Inflammatory macrophage treated with lipopolysaccharide for 1 hour (primary cell): ENCODE data around the gene GMNN.
"Not testable (repeated sequence)": the region's sequence is repeated elsewhere in the genome, so short reads cannot be mapped to it uniquely, and the experiment has no call there.

Experiments
- DNase-seq, 2 donors: peaks; one replicate each; pipeline ENCODE4 v3.0.0-alpha.2; 2020 to 2022

GMNN gene

DNA sequence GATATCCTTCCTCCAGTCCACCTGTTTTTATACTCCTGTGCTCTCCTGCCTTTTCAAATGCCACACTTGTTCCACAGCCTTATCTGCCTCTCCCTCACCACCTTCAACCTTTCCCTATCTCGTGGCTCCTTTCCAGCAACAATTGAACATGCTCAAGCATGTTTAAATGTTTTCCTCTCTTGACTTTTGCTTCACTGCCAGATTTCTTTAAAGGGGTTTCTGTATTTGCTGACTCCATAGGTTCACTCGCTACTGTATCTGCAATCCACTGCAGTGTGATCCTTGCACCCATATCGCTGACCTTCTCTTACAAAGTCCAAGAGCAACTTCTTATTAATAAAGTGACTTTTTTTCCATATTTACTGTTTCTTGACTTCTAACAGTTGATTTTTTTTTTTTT is 11.2 kb upstream of the GMNN start:
- DNase-seq: no peak

DNA sequence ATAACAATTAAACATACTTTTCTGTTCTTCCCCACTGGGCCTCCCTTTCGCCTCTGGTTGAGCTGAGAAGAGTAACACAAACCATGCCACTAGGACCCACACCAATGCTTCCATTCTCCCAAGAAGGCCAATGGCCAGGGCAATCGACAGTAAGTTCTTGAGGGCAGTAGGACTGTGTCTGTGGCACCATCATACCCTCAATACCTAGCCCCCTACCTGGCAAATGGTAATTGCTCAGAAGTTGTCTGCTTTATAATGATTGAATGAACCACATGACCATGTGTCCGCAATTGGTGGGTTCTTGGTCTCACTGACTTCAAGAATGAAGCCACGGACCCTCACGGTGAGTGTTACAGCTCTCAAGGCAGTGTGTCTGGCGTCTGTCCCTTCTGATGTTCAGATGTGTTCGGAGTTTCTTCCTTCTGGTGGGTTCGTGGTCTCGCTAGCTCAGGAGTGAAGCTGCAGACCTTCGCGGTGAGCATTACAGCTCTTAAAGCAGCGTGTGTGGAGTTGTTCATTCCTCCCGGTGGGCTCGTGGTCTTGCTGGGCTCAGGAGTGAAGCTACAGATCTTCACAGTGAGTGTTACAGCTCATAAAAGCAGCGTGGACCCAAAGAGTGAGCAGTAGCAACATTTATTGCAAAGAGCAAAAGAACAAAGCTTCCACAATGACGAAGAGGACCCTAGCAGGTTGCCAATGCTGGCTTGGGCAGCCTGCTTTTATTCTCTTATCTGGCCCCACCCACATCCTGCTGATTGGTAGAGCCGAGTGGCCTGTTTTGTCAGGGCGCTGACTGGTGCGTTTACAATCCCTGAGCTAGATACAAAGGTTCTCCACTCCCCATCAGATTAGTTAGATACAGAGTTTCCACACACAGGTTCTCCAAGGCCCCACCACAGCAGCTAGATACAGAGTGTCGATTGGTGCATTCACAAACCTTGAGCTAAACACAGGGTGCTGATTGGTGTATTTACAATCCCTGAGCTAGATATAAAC is 9.6 kb upstream of the GMNN start:
- DNase-seq: not testable (repeated sequence)

DNA sequence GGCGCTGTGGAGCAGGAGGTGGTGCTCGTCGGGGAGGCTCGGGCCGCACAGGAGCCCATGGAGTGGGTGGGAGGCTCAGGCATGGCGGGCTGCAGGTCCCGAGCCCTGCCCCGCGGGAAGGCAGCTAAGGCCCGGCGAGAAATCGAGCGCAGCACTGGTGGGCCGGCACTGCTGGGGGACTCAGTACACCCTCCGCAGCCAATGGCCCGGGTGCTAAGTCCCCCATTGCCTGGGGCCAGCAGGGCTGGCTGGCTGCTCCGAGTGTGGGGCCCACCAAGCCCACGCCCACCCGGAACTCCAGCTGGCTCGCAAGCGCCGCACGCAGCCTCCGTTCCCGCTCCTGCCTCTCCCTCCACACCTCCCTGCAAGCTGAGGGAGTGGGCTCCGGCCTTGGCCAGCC is 8.8 kb upstream of the GMNN start:
- DNase-seq: not testable (repeated sequence)

DNA sequence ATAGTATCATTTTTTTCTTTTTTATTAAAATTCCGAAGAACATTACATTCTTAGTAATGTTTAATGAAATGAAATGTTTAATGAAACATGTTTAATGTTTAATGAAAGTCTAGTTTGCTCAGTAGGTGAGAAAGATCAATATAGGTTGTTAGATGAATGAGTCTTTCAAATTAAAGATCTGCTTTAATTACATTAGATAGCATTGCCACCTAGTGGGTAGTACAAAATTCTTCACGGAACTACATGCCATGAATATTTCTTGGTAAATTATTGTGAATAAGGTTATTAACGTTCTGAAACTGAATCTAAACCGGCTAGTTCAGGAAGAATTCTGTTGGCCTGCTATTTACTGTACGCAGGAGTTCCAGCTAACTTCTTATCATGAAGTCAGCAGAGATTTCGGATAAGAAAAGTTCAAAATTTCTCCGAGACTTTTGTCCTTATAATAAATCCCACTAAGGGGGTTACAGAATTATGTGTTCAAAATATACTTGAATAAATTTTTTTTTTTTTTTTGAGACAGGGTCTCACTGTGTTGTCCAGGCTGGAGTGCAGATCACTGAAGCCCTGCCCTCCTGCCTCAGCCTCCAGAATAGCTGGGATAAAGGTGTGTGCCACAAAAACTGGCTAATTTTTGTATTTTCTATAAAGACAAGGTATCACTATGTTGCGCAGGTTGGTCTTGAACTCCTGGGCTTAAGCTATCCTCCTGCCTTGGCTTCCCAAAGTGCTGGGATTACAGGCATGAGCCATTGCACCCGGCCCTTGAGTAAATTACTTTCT is 7.9 kb upstream of the GMNN start:
- DNase-seq: peak; percentile 57 to 73

DNA sequence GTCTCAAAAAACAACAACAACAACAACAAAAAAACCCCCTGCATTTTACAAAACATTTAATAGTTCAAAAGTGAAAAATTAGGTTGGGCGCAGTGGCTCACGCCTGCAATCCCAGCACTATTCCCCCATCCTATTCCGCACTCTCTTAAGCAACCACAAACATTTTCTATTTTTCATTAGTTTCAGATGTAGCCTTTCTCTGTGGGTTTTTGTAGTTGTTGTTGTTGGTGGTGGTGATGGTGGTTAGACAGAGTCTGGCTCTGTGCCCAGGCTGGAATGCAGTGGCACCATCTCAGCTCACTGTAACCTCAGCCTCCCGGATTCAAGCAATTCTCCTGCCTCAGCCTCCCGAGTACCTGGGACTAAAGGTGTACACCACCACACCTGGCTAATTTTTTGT is 6.4 kb upstream of the GMNN start:
- DNase-seq: no peak

DNA sequence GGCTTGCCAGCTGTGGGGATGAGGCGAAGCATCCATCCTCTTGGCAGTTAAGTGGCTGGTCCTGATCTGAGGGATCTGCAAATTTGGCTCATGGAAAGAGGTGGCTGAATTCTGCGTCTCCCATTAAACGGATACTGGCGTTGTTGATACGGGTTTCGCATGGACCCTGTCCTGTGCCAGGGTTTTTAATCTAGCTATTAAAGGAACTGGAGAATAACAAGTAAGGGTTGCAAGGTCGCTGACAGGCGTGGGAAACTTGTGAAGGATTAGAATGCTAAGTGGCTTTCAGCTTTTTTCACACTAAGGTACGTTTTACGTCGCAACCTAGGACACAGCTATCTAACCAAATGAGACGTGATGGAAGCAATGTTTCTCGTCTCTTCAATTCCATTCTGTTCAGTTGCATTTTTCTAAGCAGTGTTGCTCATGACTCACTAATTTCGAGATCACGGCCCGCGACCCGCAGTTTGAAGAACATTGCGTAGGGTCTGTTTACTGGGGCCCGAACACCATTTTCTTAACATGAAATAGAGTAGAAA is 852 bp downstream of the GMNN start:
- DNase-seq: no peak

DNA sequence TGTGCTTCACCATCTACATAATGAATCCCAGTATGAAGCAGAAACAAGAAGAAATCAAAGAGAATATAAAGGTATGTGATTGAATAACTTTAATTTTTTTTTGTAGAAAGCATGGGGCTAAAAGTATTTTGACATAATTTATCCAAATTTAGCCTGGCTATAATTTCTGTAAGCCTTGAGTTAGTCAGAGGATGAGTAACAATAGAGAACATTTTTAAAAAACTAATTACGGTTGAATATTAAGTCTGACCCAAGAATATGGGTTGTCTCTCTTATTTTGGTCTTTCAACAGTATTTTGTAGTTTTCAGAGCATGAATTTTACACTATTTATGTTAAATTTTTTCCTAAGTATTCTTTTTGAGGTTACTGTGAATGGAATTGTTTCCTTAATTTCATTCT is 2.5 kb downstream of the GMNN start:
- no peak for DNase-seq

DNA sequence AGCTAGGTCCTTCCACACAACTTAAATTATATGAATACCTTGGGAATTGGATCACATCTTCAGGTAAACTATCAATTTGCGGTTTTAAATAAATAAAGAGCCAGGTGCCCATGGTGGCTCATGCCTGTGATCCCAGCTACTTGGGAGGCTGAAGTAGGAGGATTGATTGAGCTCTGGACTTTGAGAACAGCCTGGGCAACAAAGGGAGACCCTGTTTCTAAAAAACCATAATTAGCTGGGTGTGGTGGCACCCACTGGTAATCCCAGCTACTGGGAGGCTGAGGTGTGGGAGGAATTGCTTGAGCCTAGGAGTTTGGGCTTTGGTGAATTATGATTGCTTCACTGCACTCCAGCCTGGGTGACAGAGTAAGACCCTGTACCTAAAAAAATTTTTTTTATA is 3.4 kb downstream of the GMNN start:
- no peak for DNase-seq

DNA sequence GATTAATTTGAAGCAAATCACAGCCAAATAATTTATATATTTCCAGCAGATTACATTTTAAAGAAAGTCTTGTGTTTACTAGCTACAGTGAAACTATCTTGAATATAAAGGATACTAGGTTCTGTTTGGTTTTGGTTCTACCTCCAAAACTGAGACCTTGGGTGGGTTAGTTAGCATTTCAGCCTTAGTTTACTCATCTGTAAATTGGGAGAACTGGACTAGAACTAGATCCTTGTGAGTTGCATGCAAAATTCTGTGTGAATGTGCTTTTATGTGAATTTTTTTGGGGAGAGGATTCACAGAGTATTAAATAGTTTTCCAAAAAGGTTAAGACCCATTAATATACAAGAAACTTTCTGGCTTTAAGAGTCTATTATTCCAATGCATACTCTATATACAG is 4.1 kb downstream of the GMNN start:
- DNase-seq: no peak

DNA sequence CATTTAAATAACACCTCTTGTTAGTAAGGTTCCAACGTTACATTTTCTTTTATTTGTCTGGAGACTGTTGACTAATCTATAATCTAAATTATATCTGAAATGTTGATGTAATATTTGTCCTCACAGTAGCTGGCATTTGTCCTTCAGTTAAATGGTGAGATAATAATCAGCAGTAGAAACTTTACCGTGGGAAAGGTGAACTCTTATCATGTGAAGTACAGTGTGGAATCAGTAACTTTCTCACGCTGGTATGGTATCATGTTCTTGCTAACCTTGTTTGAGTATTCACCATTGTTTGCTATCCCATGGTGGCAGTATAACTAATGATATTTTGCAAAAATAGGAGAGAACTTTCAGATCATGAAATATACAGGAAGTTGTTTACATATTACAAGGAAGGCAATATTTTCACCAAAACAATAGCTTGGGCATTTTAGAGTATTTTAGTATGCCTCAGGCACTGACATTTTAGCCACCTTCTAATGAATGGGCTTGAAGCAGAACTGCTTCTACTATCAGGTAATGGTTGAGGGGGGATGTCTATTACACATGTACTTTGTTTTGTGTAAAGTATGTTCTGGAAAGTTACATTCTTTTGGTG is 4.8 kb downstream of the GMNN start:
- no peak for DNase-seq

DNA sequence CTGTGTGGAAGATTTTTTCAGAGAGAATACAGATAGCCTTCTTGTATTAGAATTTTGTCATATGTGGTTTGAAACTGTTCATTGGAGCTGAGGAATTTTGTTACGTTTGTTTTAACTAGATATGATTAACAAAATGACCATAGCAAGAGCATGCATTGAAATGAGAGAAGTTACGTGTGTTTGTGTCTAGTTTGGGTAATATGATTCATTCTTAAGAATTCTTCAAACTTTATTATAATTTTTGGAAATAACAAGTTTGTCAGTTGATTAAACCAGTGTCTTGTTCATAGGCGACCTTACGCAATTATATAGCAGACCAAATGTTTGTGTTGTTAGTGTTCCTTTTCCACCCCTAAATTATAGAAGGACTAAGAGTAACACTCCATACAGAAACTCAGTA is 5.5 kb downstream of the GMNN start:
- DNase-seq: no peak

DNA sequence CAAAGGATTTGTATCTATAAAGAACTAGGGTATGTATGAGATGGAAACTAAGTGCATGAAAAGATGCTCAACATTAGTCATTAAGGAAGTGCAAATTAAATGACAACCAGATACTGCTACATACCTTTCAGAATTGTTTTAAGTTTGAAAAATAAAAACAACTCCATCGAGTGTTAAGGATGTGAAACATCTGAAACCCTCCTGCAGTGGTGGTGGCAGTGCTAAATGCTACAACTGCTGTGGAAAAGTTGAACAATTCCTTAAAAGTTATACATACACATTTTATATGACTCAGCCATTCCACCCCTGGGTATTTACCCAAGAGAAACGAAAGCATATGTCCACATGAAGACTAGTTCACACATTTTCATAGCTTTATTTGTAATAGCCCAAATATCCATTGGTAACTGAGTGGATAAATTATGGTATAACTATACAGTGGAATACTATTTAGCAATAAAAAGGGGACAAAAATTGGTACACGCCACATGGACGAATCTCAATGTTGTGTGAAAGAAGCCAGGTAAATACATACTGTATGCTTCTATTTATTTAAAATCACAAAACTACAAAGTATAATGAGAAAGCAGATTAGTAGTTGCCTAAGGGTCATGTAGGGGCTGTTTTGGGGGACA is 13.4 kb downstream of the GMNN start:
- DNase-seq: no peak

DNA sequence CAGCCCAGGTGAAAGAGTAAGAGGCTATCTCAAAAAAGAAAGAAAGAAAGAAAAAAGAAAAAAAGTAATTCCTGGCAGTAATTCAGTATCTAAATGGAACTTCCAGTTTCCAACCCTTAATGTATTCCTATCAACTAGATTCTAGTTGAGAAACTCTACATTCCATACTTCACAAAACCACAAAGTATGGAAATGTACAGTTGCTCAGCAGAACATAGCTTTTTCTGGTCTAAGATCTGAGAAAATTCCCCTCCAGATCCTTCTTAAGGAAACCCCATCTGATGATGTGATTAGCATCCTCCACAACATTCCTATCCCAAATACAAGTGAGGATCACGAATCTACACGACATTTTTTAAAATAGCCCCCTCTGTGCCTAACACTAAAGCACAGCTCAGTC is 20.4 kb downstream of the GMNN start:
- no peak for DNase-seq

DNA sequence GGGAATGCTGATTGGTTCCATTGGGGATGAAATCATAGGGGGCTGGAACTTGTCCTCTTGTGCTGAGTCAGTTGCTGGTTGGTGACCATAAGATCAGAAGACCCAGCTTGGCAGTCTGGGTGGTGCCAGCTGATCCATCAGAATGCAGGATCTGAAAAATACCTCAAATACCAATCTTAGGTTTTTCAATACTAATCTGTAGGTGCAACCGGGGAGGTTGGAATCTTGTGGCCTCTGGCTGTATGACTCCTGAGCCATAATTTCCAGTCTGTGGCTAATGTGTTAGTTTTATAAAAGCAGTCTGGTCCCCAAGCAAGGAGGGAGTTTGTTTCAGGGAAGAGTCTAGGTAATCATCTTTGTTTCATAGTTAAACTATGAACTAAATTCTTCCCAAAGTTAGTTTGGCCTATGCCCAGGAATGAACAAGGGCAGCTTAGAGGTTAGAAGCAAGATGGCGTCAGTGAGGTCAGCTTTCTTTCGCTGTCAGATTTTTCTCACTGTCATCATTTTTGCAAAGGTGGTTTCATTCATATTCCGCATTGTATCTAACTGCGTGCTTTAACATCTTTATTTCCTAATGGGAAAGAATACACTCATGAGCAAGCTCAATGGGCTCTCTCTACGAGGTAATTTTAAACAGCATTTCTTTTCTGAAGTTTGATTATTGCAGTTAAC is 22.0 kb downstream of the GMNN start:
- DNase-seq: no peak

DNA sequence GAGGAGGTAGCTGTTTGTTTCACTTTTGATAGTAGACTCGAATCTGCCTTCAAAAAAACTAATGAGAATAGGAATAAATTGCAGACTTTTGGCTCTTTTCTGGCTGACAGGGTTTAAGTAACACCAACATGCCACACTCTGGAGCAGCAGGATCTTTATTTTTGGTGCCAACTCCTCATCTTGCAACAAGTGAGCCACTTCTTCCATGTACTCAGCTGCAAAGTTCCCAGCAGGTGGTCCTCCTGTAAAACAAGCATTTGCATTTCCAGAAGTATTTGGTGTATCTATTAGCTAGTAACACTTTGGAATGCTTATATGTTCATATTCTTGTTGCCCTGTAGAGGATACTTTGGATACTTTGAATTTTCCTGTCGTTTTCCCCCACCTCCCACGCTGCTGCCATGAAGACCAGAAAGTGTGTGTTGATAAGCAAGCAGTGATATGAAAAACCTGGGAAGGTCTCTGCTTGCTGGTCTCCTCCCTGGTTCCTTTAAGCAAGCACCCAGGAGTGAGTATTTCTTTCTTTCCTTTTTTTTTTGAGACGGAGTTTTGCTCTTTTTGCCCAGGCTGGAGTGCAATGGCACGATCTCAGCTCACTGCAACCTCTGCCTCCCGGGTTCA is 23.0 kb downstream of the GMNN start:
- DNase-seq: no peak

DNA sequence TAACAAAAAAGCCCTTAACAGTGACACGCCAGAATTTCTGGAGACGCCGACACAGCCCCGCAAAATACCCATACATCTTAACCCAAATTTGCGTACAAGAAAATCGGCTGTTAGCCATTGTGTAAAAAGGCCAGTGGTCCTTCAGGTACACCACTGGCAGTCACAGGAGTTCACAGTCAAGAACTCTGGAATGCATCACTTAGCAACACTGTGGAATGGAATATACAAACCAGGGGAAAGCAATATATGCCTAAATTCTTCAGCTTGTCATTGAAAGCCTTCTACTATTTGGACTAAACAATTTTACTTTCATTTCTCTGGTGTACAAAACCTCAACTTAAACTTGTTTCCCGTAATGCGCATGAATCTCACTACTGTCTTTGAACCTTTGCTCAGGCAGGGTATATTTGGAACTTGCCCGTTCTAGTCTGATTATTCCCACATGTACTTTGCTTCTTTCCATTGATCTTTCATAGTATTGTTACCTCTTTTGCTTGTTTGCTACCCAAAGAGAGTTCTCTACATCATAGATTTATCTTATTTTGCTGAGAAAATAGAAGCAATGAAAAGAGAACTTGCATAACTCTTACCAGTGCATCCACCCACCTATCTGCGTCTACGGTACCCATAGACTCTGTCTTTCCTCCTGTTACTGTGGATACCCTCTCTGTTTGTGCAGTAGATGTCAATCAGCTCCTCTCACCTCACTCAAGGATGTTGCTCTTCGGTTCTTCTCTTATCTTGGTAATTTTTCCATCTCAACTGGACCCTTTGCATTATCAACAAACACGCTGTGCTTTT is 24.2 kb downstream of the GMNN start, which contains the start of gene ARMH2:
ARMH2 (minus strand) TSS at position 178 of the 801 bp plus-strand sequence; CDS start at position 118, 60 bp downstream.
- no peak for DNase-seq

DNA sequence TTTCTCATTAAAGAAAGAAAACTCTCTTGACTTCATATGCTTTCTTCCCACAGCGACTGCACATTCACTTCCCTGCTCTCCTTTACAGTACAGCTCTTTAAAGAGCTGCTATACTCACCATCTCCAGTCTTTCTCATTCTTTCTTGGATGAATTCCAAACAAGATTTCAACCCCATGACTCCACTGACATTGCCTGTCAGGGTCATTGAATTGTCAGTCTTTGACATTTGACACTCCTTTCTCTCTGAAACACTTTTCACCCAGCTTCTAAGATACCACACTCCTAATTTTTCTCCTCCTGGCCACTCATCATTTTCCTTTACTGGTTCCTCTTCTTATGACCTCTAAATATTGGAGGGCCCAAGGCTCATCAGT is 24.8 kb downstream of the GMNN start:
- DNase-seq: no peak

DNA sequence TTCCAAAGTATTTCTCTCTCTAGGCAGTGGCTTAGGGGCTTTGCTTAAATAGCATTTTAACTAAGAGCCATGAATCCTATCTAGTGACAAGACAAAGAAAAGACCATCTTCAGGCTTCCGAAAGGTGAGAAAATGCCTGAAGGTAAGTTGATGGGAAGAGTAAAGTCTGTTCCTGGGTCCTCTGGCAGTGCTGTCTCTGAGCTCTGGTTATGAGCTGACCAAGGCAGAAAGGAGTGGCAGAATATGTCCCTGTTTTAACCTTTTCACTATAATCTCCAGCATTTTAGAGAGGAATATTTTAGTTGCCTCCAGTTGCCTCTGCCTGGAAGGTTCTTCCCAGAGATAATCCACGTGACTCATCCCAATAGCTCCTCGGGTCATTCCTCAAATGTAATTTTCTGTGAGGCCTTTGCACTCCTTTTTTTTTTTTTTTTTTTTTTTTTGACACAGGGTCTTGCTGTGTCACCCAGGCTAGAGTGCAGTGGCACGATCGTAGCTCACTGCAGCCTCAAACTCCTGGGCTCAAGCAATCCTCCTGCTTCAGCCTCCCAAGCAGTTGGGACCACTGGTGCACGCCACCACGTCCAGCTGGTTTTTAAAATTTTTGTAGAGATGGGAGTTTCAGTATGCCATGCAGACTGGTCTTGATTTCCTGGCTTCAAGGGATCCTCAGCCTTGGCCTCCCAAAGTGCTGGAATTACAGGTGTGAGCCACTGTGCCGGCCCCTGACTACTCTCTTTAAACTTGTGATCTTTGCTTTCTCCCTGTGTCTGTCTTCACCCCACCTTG is 27.7 kb downstream of the GMNN start:
- DNase-seq: no peak

DNA sequence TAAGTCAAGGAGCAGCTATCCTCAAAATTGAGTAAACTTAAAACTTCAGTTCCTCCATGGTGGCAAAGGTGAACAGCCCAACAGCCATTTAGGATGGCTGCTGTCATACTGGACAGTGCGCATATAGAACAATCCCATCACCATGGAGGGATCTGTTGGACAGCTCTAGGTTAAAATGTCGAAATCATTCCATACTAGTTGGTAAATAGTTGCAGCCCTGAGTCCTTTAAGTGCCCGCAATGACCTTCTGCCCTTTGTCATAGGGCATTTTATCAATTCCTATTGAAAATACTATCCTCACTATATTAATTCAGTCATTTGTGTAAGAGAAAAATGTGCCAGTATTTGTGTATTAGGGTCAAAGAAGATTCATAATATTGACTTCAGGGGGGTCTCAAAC is 32.8 kb downstream of the GMNN start:
- DNase-seq: no peak

DNA sequence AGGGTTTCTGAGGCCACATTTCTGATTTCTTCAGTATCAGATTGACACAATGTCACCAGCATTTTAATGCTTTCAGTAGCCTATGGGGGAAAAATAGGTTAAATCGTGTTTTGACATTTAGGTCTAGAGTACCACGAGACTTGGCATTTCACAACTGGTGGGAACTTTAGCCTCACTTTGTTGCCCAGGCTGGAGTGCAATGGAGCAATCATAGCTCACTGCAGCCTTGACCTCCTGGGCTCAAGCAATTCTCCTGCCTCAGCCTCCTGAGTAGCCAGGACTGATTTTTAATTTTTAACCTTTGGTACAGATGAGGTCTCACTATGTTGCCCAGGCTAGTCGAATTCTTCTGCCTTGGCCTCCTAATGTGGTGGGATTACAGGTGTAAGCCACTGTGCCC is 35.0 kb downstream of the GMNN start:
- DNase-seq: no peak
